ENCODE measurements around the gene PALB2. TPM values are rescaled to one million over a fixed set of nuclear protein-coding genes. Genes with fewer than 3 reads are reported as not detected.

PALB2 gene
- polyA plus RNA-seq, 1 of the 3 experiments (the other 2 are of a cell fraction): 3.3 TPM

DNA sequence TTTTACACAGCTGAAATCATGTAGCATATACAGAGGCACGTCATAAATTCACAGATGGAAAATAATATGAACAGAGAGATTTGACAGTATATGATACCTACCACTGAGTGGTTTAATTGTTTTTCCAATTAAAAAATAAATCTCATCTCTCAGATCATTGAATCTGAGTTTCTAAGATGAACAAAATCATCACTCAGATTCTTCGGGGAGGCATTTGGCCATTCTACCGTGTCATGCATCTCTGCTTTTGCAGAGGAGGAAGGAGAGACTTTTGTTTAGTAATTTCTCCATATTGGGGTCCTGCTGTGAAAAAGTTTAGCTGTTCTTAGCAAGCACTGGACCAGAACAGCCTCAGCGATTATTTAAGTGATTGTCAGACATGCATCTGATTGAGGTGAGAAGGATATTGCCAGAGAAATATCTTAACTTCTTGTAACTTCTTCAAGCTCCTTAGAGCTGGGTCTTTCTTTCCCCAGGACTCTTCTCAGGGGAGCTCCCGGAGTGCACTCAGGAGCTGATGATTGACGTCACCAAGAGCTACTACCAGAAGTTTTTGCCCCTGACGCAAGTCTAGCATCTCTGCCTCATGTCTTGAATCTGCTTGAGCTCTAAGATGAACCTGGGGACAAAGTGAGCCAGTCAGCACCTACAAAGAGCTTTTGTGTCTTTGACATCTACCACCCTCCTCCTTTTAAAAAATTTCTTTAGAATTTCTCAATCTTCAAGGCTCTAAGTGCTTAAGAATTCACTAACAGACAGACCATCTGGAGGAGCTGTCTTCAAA is 25.7 kb upstream of the PALB2 start:
- no peak overlapping the region for H3K27ac ChIP-seq (ENCODE audit: low read depth in 2 of 2, low read length in 1 of 2)
- WGBS (ENCODE audit: low lambda C conversion rate): 86% methylated on average over 7 of the region's 7 CpGs
- H3F3A ChIP-seq (replicated peaks; ENCODE audit: insufficient read depth): peaks cover 16% of the 10 kb centered on the region
- H3K9me2 ChIP-seq: no peaks in the 10 kb centered on the region
- H3K36me3 ChIP-seq (replicated peaks in 1 of 2; ENCODE audit: control insufficient read depth in 1 of 2, insufficient read depth in 2 of 2, low read length in 1 of 2): peaks cover 65 to 92% of the 10 kb centered on the region in 2 experiments
- TF ChIP-seq NRF1 (IDR thresholded peaks at IDR 0.05; ENCODE audit: low read depth, low read length): no peak
- no peak for DNase-seq
- H4K20me1 ChIP-seq (ENCODE audit: insufficient read depth): peaks cover 3% of the 10 kb centered on the region
- no peaks in the 10 kb centered on the region for H3K27me3 ChIP-seq (ENCODE audit: insufficient read depth)
- ChIA-PET CTCF (interaction anchor here (1.3 kb wide), 1 partner anchor 10 kb away, joined by 4 read pairs; no protein-coding TSS in a partner anchor), POLR2A (no interaction called here)
- H3K9ac ChIP-seq: no peak overlapping the region
- H2AFZ ChIP-seq (ENCODE audit: low read depth): no peak overlapping the region
- H3K9me3 ChIP-seq: no peaks in the 10 kb centered on the region
- H3K79me2 ChIP-seq (ENCODE audit: insufficient read depth): peaks cover 6% of the 10 kb centered on the region; the same call in 1 of the 2 replicates
- H3K4me2 ChIP-seq: no peak overlapping the region
- no peak overlapping the region for H3K4me3 ChIP-seq (ENCODE audit: low read depth in 2 of 2, low read length in 1 of 2)
- peaks cover 0 to 12% of the 10 kb centered on the region in 2 experiments; a peak in 1 of 4 replicates for H3K4me1 ChIP-seq (ENCODE audit: control insufficient read depth in 1 of 2, insufficient read depth in 2 of 2, low read depth in 1 of 2, low read length in 1 of 2)

GRCh38 chr16:23663918-23664317 is 22.8 kb upstream of the PALB2 start:
- H3K4me3 ChIP-seq (ENCODE audit: low read depth in 2 of 2, low read length in 1 of 2): no peak overlapping the region
- H3K9ac ChIP-seq: no peak overlapping the region
- H3K4me2 ChIP-seq: no peak overlapping the region
- no peak overlapping the region for H3K27ac ChIP-seq (ENCODE audit: low read depth in 2 of 2, low read length in 1 of 2)
- peaks cover 8% of the 10 kb centered on the region; the same call in 1 of the 2 replicates for H3K79me2 ChIP-seq (ENCODE audit: insufficient read depth)
- no peaks in the 10 kb centered on the region for H3K27me3 ChIP-seq (ENCODE audit: insufficient read depth)
- no peaks in the 10 kb centered on the region for H3K4me1 ChIP-seq (ENCODE audit: control insufficient read depth in 1 of 2, insufficient read depth in 2 of 2, low read depth in 1 of 2, low read length in 1 of 2)
- 0 out of 2 replicates have a peak, but pooled peaks cover 5% of the 10 kb centered on the region for H4K20me1 ChIP-seq (ENCODE audit: insufficient read depth)
- ChIA-PET POLR2A (no interaction called here), CTCF (no interaction called here)
- H3F3A ChIP-seq (replicated peaks; ENCODE audit: insufficient read depth): peaks cover 4% of the 10 kb centered on the region
- H3K9me2 ChIP-seq: no peaks in the 10 kb centered on the region
- TF ChIP-seq YY1 (IDR thresholded peaks at IDR 0.05; ENCODE audit: low read depth) (no peak), FOXM1 (IDR thresholded peaks at IDR 0.05; ENCODE audit: low read depth) (no peak), FOXJ3 (CRISPR knock-in tag; IDR thresholded peaks at IDR 0.05) (no peak), GABPA (IDR thresholded peaks at IDR 0.05; ENCODE audit: low read depth) (no peak), NFIC (IDR thresholded peaks at IDR 0.05; ENCODE audit: borderline replicate concordance) (no peak), REST (IDR thresholded peaks at IDR 0.05; ENCODE audit: low read depth, low read length) (no peak), IRF3 (IDR thresholded peaks at IDR 0.05; ENCODE audit: low read depth, low read length) (no peak), MXI1 (IDR thresholded peaks at IDR 0.05; ENCODE audit: low read depth, low read length) (no peak), USF1 (IDR thresholded peaks at IDR 0.05; ENCODE audit: borderline replicate concordance, low read depth) (no peak), TEAD4 (IDR thresholded peaks at IDR 0.05; ENCODE audit: borderline replicate concordance, insufficient read depth) (no peak), POLR2AphosphoS5 (IDR thresholded peaks at IDR 0.05; ENCODE audit: low read depth, low read length) (no peak)
- TF ChIP-seq, protein P1, sequence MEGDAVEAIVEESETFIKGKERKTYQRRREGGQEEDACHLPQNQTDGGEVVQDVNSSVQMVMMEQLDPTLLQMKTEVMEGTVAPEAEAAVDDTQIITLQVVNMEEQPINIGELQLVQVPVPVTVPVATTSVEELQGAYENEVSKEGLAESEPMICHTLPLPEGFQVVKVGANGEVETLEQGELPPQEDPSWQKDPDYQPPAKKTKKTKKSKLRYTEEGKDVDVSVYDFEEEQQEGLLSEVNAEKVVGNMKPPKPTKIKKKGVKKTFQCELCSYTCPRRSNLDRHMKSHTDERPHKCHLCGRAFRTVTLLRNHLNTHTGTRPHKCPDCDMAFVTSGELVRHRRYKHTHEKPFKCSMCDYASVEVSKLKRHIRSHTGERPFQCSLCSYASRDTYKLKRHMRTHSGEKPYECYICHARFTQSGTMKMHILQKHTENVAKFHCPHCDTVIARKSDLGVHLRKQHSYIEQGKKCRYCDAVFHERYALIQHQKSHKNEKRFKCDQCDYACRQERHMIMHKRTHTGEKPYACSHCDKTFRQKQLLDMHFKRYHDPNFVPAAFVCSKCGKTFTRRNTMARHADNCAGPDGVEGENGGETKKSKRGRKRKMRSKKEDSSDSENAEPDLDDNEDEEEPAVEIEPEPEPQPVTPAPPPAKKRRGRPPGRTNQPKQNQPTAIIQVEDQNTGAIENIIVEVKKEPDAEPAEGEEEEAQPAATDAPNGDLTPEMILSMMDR (IDR thresholded peaks at IDR 0.05): no peak
- peaks cover 88 to 95% of the 10 kb centered on the region in 2 experiments for H3K36me3 ChIP-seq (replicated peaks in 1 of 2; ENCODE audit: control insufficient read depth in 1 of 2, insufficient read depth in 2 of 2, low read length in 1 of 2)
- no peaks in the 10 kb centered on the region for H3K9me3 ChIP-seq
- no peak for DNase-seq
- WGBS (ENCODE audit: low lambda C conversion rate): 98% methylated on average over 2 of the region's 2 CpGs
- no peak overlapping the region for H2AFZ ChIP-seq (ENCODE audit: low read depth)

Data from SK-N-SH (cell line).